NCI-H1694 (cell line): ENCODE results near the gene SLC25A21.
"Not testable (repeated sequence)": the region's sequence is repeated elsewhere in the genome, so short reads cannot be mapped to it uniquely, and the experiment has no call there.

Source experiments
- DNase-seq: peaks from one replicate; lab custom pipeline; 2025; lab: John Stamatoyannopoulos, UW

Gene SLC25A21

DNA sequence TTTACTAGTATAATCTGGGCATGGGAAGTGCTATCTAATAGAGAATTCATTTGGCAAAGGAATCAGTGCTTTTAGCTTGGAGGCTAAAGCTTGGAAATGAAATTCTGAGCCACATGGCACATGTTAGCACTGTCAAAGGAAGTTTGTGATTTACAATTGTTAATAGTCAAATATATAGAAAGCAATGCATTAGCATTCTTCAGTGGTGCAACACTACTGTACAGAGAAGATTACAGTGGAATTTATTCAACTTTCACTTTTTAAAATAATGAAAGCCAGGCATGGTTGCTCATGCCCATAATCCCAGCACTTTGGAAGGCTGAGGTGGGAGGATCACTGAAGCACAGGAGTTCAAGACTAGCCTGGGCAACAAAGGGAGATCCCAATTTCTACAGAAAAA is 464.8 kb downstream of the SLC25A21 start:
- no peak for DNase-seq

DNA sequence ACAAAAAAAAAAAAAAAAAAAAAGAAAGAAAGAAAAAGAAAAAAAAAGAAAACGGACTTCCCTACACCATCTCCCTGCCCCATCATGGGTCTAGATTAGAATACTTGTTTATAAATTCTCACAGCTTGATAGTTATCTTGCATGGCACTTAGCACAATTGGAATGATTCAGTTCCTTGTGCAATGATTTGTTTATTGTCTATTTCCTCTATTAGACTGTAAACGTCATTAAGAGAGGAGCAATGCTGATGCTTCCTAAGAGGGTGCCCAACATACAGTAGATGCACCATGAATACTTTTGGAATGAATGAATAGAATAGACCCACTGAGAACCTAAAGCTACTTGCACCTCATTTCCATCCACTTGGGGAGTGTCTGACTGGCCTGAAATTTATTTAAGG is 469.9 kb downstream of the SLC25A21 start:
- no peak for DNase-seq

DNA sequence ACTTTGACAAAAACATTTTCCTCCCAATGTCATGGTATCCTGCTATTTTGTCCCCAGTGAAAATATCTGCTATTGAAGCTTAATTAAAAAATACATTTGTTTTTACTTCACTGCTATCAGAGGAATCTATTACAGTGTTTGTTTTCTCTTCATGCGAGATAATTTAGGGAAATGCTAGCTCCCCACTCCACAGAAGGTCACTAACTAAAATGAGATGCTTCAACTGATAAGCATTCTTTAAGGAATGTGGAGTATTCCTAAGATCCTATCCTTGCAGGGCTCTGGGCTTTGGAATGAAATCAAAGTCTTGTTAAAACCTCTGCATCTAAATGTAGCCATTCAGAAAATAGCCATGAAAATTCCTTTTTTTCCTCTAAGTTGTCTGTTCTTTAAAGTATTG is 471.3 kb downstream of the SLC25A21 start:
- DNase-seq, result no peak

DNA sequence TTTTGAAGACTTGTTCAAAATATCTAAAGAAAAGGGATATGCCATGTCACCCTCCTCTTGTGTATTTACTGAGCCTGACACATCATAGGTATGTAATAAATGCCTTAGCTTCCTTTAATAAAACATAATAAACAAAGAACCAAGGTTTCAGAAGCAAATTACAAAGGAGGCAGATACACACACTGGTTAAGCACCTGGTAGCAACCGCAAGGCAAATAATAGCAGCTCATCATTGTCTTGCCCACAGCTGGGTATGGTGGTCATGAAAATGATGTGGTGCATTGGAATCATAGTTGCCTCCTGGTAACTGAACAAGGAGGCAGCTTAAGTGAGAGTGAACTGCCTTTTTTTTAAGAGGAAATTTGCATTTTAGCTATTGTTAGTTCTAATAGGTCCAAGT is 471.8 kb downstream of the SLC25A21 start:
- DNase-seq, result no peak

GRCh38 chr14:36699420-36699819 is 473.0 kb downstream of the SLC25A21 start:
- not testable (repeated sequence) for DNase-seq

GRCh38 chr14:36690311-36691040 is 481.9 kb downstream of the SLC25A21 start:
- no peak for DNase-seq

DNA sequence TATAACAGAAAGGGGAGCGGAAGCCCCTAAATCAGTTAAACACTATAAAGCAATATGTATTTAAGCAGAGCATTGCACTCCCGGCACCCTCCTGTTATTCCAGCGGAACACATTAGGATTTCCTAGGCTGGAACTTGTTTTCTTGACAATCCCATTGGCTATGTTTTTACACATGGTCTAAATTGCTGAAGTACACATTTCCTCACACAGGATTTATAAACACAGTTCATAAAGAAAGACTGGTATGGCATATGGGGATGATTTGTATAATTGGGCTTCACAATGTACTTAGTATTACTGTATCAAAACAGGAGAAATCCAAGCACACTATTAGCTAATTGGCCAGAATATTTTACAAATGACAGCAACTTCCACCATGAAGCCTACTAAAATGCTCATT is 487.5 kb downstream of the SLC25A21 start:
- DNase-seq, result no peak

DNA sequence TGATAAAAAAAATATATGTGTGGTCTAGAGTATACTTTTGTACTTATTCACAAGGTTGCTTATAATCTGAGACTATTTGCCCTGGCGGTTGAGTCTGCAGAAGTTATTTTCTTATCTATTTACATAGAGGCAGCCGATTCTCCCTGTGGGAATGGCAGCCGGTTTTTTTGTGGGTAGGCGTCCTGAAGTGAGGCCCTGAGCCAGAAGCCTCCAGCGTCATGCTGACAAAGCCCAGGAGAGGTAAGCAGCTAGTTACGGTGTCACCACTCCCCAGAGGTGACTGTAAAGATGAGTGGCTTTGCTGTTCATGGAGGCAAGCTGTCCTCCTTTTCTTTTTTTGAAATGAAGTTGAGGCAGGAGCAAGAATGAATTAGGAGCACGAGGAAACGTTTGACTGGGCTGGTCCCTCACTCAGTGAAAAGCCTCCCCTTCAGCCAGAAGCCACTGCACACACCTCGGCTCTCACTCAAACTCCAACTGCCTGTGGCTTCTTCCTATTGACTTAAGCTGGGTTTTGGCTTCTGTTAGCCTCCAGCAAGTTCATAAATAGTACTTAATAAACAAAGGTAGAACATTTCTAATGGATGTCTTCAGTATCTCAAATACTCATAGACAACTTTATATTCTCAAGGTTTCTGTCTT is 489.2 kb downstream of the SLC25A21 start:
- DNase-seq, result no peak

DNA sequence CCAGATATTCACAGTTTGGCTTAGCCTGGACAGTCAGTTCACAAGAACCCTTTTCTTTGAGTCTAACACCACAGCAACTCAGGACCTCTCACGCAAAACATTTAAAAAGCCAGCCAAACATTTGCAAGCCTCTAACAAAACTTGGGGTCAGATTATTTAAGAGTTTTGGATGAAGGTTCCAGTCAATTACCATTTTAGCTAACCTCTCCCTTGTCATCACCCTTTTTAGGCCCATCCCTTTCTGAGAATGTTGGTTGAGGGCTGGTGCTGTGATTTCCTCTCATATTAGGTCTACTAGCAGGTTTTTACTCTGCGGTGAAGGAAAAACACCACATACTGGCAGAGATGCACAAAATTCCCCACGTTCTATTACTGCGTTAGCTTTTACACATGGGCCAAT is 490.1 kb downstream of the SLC25A21 start:
- DNase-seq, result no peak

DNA sequence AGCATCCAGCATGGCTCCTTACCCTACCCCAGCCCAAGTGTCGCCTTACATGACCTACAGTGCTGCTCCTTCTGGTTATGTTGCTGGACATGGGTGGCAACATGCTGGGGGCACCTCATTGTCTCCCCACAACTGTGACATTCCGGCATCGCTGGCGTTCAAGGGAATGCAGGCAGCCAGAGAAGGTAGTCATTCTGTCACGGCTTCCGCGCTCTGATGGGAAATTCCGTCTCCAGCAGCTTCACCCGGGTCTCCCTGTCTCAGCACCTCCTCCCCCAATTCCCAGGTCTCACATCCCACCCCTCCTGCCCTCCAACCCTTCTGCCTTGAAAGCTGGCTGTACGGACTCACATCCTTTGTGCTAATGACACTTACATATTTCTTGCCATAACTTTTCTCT is 496.2 kb downstream of the SLC25A21 start:
- no peak for DNase-seq

DNA sequence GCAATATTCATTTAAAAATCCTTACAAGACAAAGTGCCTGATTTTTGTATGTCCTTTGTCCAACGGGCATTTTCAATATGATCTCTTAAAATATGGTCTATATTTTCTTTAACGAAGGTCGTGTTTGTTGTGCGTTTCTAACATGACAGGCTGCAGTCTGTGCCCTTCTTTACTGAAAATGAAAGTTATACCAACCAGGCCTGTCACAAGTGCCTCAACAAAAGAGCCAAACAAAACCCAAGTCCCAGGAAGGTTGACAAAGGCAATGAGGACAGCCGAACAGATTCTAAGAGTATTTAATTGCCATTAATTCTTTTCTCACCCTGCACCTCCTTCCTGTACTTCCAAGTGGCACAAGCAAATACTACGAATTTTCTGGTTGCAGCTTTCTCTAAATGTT is 496.8 kb downstream of the SLC25A21 start:
- no peak for DNase-seq

- no peak for DNase-seq
Measured at GRCh38 chr14:36674659-36675058, 497.7 kb downstream of the SLC25A21 start.

DNA sequence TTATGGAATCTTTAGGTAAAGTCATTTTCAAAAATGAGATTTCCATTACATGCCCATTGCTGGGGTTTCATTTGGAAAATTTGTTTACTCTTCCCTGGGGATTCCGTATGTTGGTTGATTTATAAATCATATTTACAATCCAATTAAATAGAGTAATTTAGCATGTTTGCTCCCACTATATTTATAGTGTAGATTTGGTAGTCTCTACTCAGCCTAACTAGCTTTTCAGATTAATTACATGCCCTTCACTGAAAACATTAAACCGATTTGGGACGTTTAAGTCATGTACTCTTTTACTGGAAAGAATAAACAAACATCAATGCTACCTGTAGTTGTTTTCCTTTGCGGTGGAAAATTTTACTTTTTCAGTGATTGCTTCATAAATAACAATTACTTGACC is 500.3 kb downstream of the SLC25A21 start:
- DNase-seq, result no peak

GRCh38 chr14:36671149-36671548 is 501.3 kb downstream of the SLC25A21 start:
- DNase-seq, result no peak

- DNase-seq, result no peak
Measured at GRCh38 chr14:36667679-36668078, 504.7 kb downstream of the SLC25A21 start.

- no peak for DNase-seq
Measured at GRCh38 chr14:36666416-36667206, 505.8 kb downstream of the SLC25A21 start.

- no peak for DNase-seq
Measured at GRCh38 chr14:36665887-36666415, 506.5 kb downstream of the SLC25A21 start.

- no peak for DNase-seq
Measured at GRCh38 chr14:36664322-36665193, 507.8 kb downstream of the SLC25A21 start.

GRCh38 chr14:36663404-36664321 is 508.7 kb downstream of the SLC25A21 start:
- DNase-seq, result no peak

DNA sequence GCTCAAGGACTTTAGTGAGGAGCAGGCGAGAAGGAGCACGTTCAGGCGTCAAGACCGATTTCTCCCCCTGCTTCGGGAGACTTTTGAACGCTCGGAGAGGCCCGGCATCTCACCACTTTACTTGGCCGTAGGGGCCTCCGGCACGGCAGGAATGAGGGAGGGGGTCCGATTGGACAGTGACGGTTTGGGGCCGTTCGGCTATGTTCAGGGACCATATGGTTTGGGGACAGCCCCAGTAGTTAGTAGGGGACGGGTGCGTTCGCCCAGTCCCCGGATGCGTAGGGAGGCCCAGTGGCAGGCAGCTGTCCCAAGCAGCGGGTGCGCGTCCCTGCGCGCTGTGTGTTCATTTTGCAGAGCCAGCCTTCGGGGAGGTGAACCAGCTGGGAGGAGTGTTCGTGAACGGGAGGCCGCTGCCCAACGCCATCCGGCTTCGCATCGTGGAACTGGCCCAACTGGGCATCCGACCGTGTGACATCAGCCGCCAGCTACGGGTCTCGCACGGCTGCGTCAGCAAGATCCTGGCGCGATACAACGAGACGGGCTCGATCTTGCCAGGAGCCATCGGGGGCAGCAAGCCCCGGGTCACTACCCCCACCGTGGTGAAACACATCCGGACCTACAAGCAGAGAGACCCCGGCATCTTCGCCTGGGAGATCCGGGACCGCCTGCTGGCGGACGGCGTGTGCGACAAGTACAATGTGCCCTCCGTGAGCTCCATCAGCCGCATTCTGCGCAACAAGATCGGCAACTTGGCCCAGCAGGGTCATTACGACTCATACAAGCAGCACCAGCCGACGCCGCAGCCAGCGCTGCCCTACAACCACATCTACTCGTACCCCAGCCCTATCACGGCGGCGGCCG is 509.6 kb downstream of the SLC25A21 start:
- DNase-seq, result no peak
